Measurements from ENCODE around the gene SP8. TPM values are rescaled to one million over a fixed set of nuclear protein-coding genes. Genes with fewer than 3 reads are reported as not detected.

Gene SP8
- polyA plus RNA-seq, 2 of the 4 experiments (the other 2 are of a cell fraction): not detected

GRCh38 chr7:20798694-20799121 lies 12.0 kb upstream of the SP8 start:
- Histone ChIP-seq H3K27ac (peak overlapping the region in 1 of 2 experiments; percentile 70; a peak in 2 of 6 replicates), H3K9me3 (peaks cover 2% of the 10 kb centered on the region; the same call in 1 of the 3 replicates), H3K4me3 (peak overlapping the region; percentile 56), H3K4me2 (peak overlapping the region; percentile 94), H3K4me1 (no peaks in the 10 kb centered on the region; the same call in 1 of the 3 replicates)
- CTCF ChIA-PET: no interaction called here
- FAIRE-seq (no peak), DNase-seq (ENCODE audit: low read depth in 1 of 2, low spot score in 1 of 2) (no peak), ATAC-seq (no peak)
- POLR2A ChIA-PET: no interaction called here
- 0 out of 2 replicates have a peak, but pooled peaks have one; percentile 18 for TF ChIP-seq CBX8 (IDR thresholded peaks at IDR 0.05)
- no peak for TF ChIP-seq EHMT2 (IDR thresholded peaks at IDR 0.05; ENCODE audit: low read depth)
- 36% methylated on average over 13 of the region's 15 CpGs for WGBS (ENCODE audit: missing lambda C conversion rate)

- Histone ChIP-seq H3K4me1 (no peaks in the 10 kb centered on the region; the same call in 1 of the 3 replicates), H3K4me2 (peak overlapping the region; percentile 94), H3K27ac (peak overlapping the region; percentile 7 to 70; a peak in 4 of 6 replicates), H3K9me3 (peaks cover 2% of the 10 kb centered on the region; the same call in 1 of the 3 replicates), H3K4me3 (peak overlapping the region; percentile 56)
- ChIA-PET CTCF (no interaction called here), POLR2A (no interaction called here)
- no peak for TF ChIP-seq E2F6 (IDR thresholded peaks at IDR 0.05; ENCODE audit: borderline replicate concordance, low read depth)
- no peak for TF ChIP-seq RFX5 (IDR thresholded peaks at IDR 0.05)
- TF ChIP-seq JUN (IDR thresholded peaks at IDR 0.05): 0 out of 5 replicates have a peak, but pooled peaks of 1 of the 2 experiments have one; percentile 20
- no peak for TF ChIP-seq KDM1A (IDR thresholded peaks at IDR 0.05; ENCODE audit: low read depth)
- TF ChIP-seq KDM5A (IDR thresholded peaks at IDR 0.05): no peak
- no peak for TF ChIP-seq CBX8 (IDR thresholded peaks at IDR 0.05)
- DNase-seq (ENCODE audit: low read depth in 1 of 2, low spot score in 1 of 2) (peak; percentile 44 to 68), ATAC-seq (peak; percentile 91 to 97), FAIRE-seq (no peak)
- WGBS (ENCODE audit: missing lambda C conversion rate): 8% methylated on average over 11 of the region's 77 CpGs
Measured at GRCh38 chr7:20798081-20798693, 11.5 kb upstream of the SP8 start.

GRCh38 chr7:20797462-20798080 lies 10.9 kb upstream of the SP8 start:
- peak overlapping the region in 1 of 2 experiments; percentile 70; a peak in 3 of 6 replicates for H3K27ac ChIP-seq
- H3K9me3 ChIP-seq: peaks cover 2% of the 10 kb centered on the region; the same call in 1 of the 3 replicates
- H3K4me1 ChIP-seq: no peaks in the 10 kb centered on the region; the same call in 1 of the 3 replicates
- ChIA-PET POLR2A (no interaction called here), CTCF (interaction anchor here (0.6 kb wide), 1 partner anchor 304 kb away, joined by 3 read pairs; no protein-coding TSS in a partner anchor)
- no peak for FAIRE-seq
- peak; percentile 73 to 82 for ATAC-seq
- peak overlapping the region; percentile 94 for H3K4me2 ChIP-seq
- peak; percentile 38 to 39 for DNase-seq (ENCODE audit: low read depth in 1 of 2, low spot score in 1 of 2)
- 4% methylated on average over 18 of the region's 40 CpGs for WGBS (ENCODE audit: missing lambda C conversion rate)
- H3K4me3 ChIP-seq: peak overlapping the region; percentile 56
- TF ChIP-seq RAD21 (conservative IDR thresholded peaks at IDR 0.05 in 1 of 2, IDR thresholded peaks at IDR 0.05 in 1 of 2) (no peak), RNF2 (IDR thresholded peaks at IDR 0.05; ENCODE audit: borderline replicate concordance, low read depth) (peak; percentile 60; the same call in 1 of the 2 replicates), PHF8 (IDR thresholded peaks at IDR 0.05; ENCODE audit: borderline replicate concordance, low read depth) (peak; percentile 34; the same call in 1 of the 2 replicates), MAZ (IDR thresholded peaks at IDR 0.05; ENCODE audit: borderline replicate concordance, low read depth, low read length) (no peak)

GRCh38 chr7:20797042-20797461 lies 10.4 kb upstream of the SP8 start:
- CTCF ChIA-PET: interaction anchor here (0.6 to 0.9 kb wide), 4 partner anchors 10 to 304 kb away, joined by 3 to 4 read pairs (median 3); partner anchors contain the start of gene SP8
- peak overlapping the region; percentile 56 for H3K4me3 ChIP-seq
- FAIRE-seq (no peak), ATAC-seq (no peak; a peak in 1 of 6 replicates), DNase-seq (ENCODE audit: low read depth in 1 of 2, low spot score in 1 of 2) (no peak)
- no peaks in the 10 kb centered on the region; the same call in 1 of the 3 replicates for H3K4me1 ChIP-seq
- no peak overlapping the region for H3K27ac ChIP-seq
- POLR2A ChIA-PET: no interaction called here
- WGBS (ENCODE audit: missing lambda C conversion rate): 12% methylated on average over 18 of the region's 19 CpGs
- H3K9me3 ChIP-seq: peaks cover 2% of the 10 kb centered on the region; the same call in 1 of the 3 replicates
- H3K4me2 ChIP-seq: peak overlapping the region; percentile 94
- TF ChIP-seq TFCP2L1 (CRISPR knock-in tag; IDR thresholded peaks at IDR 0.05) (no peak), HEYL (CRISPR knock-in tag; IDR thresholded peaks at IDR 0.05) (no peak), HOXA7 (CRISPR knock-in tag; IDR thresholded peaks at IDR 0.05) (no peak), HOXB13 (CRISPR knock-in tag; IDR thresholded peaks at IDR 0.05; ENCODE audit: low read depth) (no peak), CEBPB (IDR thresholded peaks at IDR 0.05) (no peak), MAZ (IDR thresholded peaks at IDR 0.05; ENCODE audit: borderline replicate concordance, low read depth, low read length) (no peak), HMGXB4 (CRISPR knock-in tag; IDR thresholded peaks at IDR 0.05; ENCODE audit: borderline replicate concordance) (no peak), HDAC2 (IDR thresholded peaks at IDR 0.05) (no peak), PBX3 (IDR thresholded peaks at IDR 0.05) (no peak), BCL3 (IDR thresholded peaks at IDR 0.05) (no peak), RCOR1 (IDR thresholded peaks at IDR 0.05; ENCODE audit: low read depth, low read length) (no peak), ZC3H11A (IDR thresholded peaks at IDR 0.05) (no peak), JUNB (IDR thresholded peaks at IDR 0.05) (no peak)
